ENCODE measurements around the gene TMEM132A.
A peak's percentile ranks its signal among the peaks of the same experiment; 100 is the strongest.
"Not testable (repeated sequence)": the region's sequence is repeated elsewhere in the genome, so short reads cannot be mapped to it uniquely, and the experiment has no call there.

Gene TMEM132A

GRCh38 chr11:60968223-60968622 lies 44.0 kb downstream of the TMEM132A start:
- no peak for DNase-seq

GRCh38 chr11:60970369-60970774 lies 46.1 kb downstream of the TMEM132A start:
- peak; percentile 44 for DNase-seq

GRCh38 chr11:60970890-60971289 lies 46.6 kb downstream of the TMEM132A start:
- DNase-seq, result no peak

GRCh38 chr11:60971520-60971919 lies 47.3 kb downstream of the TMEM132A start, which contains the start of gene CD6:
Gene CD6 (plus strand): TSS chr11:60971680. CDS start chr11:60971866, 186 bp downstream.
- no peak for DNase-seq

GRCh38 chr11:60972182-60973030 lies 48.1 kb downstream of the TMEM132A start:
- no peak for DNase-seq

- DNase-seq, result no peak
Measured at GRCh38 chr11:60973699-60974098, 49.4 kb downstream of the TMEM132A start.

GRCh38 chr11:60974316-60974715 lies 50.1 kb downstream of the TMEM132A start:
- DNase-seq, result not testable (repeated sequence)

- no peak for DNase-seq
Measured at GRCh38 chr11:60974726-60975125, 50.5 kb downstream of the TMEM132A start.

GRCh38 chr11:60977224-60977623 lies 53.0 kb downstream of the TMEM132A start:
- no peak for DNase-seq

- no peak for DNase-seq
Measured at GRCh38 chr11:60977836-60978235, 53.6 kb downstream of the TMEM132A start.

- DNase-seq, result no peak
Measured at GRCh38 chr11:60978546-60979380, 54.5 kb downstream of the TMEM132A start.

- DNase-seq, result no peak
Measured at GRCh38 chr11:60981515-60981914, 57.3 kb downstream of the TMEM132A start.

- DNase-seq, result no peak
Measured at GRCh38 chr11:60982184-60982583, 57.9 kb downstream of the TMEM132A start.

GRCh38 chr11:60984149-60984548 lies 59.9 kb downstream of the TMEM132A start:
- no peak for DNase-seq

- DNase-seq, result peak; percentile 14
Measured at GRCh38 chr11:60984636-60985035, 60.4 kb downstream of the TMEM132A start.

- DNase-seq, result no peak
Measured at GRCh38 chr11:60985501-60985900, 61.2 kb downstream of the TMEM132A start.

- DNase-seq, result peak; percentile 46
Measured at GRCh38 chr11:60985991-60986915, 62.0 kb downstream of the TMEM132A start.

All from EL (cell line).